HG03575 (cell line): ENCODE data around the gene NKAIN4.

ENCODE experiments used
- ATAC-seq: cut with Tn5 transposase; IDR thresholded peaks from one replicate; pipeline ENCODE4 v1.9.1; 2021; ENCODE audit not compliant: unreplicated experiment, insufficient number of reproducible peaks, low FRiP score; ENCODE audit errors: extremely low read depth

Gene NKAIN4

DNA sequence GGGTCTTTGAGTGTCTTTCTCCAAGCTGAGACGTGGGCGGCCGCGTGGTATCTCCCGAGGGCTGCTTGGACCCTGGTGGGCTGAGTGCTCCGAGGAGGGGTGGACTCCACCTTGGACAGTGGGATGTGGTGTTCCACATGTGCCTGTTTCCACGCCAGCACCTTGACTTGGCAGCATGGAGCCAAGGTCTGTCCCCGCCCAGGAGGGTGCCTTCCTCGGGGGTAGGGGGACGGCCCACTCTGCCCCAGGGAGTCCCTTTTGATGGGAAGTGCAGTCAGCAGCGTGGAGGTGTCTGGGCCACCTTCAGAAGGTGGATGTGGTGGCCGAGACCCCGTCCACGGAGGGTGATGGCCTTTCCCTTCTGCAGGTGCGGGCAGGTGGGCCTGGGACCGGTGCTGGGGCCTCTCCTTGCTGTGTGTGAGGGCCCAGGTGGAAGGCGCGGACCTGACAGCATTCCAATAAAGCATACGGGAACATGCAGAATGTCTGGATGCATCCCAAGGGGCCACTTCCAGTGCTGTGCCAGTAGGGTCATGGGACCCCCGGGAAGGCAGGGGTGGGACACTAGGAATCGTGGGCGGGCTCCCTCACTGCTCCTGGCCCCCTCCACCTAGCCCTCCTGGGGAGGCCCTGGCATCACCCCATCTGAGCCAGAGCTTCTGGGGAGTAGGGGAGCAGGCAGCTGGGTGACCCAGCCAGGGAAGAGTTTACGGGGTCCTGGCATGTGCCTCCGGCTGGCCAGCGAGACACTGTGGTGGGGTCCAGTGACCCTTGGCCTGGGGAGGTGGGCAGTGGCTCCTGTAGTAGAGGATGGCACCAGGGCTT, 35.3 kb upstream of the NKAIN4 start:
- no peak for ATAC-seq

GRCh38 chr20:63288581-63289251, 34.5 kb upstream of the NKAIN4 start:
- no peak for ATAC-seq

DNA sequence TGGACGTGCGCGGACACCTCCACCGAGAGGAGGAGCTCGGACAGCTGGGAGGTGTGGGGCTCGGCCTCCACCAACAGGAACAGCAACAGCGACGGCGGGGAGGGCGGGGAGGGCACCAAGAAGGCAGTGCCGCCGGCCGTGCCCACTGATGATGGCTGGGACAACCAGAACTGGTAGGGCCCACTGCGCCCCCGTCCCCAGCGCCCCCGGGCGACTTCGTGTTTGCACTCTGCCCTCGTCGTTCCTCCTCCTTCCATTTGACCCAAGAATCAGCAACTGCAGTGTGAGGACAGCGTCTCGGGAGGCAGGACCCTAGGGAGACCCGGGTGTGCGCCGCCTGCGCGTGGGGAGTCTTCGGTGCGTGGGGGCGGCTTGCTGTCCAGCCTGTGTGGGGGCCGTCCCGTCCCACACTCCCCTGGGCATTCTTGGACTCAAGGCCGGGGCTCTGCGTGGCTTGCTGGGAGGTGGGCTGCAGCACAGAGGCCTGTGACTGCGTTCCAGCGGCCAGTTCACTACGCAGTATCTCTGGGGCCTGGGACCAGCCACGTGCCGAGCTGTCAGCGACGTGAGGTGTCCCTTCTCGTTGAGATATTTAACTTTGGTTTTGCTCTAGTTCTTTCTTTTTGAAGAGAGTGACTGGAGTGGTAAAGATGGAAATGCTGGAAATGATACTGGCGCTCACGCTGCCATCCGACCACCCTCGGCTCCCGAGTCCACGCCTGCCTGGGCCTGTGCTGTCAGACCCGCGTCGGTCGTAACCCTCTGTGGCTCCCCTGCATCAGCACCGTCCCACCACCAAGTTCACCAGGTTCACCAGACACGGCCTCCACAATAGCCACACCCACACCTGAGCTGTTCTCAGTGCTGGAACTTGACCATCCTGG, 33.7 kb upstream of the NKAIN4 start:
- ATAC-seq: no peak

DNA sequence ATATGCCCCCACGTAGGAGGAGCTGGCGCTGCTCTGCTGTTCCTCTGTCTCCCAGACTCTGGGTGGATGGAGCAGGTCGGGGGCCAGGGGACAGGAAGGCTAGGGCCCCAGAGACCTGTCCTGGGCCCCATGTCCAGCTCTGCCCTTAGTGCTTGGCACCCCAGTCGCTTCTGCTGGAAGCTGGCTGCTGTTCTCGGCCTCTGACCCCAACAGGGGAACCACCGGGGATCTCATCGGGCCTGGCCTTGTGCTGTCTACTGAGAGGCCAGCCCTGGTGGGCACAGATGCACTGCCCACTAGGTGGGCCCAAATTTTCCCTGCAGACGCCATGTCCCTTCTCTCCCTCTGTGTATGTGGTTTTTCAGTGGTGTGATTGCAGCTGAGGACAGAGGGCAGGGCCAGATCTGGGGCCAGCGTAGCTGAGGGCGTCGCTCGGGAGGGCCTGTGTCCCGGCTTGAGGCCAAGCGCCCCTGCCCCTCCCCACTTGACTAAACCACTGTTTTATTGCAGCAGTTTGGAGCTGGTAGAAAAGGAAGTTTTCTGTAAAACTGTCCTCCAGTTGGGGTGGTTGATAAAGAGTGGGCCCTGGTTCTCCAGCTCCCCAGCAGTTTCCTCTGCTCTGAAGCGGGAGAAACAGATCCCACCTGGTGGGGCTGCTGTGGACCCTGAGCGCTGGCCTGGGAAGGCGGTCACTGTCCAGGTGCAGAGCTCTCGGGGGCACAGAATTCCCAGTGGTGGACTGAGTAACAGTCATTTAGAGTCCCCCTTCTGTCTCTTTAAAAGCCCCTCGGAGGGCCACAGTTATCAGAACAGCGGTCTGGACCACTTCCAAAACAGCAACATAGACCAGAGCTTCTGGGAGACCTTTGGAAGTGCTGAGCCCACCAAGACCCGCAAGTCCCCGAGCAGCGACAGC, 32.8 kb upstream of the NKAIN4 start:
- ATAC-seq: no peak

DNA sequence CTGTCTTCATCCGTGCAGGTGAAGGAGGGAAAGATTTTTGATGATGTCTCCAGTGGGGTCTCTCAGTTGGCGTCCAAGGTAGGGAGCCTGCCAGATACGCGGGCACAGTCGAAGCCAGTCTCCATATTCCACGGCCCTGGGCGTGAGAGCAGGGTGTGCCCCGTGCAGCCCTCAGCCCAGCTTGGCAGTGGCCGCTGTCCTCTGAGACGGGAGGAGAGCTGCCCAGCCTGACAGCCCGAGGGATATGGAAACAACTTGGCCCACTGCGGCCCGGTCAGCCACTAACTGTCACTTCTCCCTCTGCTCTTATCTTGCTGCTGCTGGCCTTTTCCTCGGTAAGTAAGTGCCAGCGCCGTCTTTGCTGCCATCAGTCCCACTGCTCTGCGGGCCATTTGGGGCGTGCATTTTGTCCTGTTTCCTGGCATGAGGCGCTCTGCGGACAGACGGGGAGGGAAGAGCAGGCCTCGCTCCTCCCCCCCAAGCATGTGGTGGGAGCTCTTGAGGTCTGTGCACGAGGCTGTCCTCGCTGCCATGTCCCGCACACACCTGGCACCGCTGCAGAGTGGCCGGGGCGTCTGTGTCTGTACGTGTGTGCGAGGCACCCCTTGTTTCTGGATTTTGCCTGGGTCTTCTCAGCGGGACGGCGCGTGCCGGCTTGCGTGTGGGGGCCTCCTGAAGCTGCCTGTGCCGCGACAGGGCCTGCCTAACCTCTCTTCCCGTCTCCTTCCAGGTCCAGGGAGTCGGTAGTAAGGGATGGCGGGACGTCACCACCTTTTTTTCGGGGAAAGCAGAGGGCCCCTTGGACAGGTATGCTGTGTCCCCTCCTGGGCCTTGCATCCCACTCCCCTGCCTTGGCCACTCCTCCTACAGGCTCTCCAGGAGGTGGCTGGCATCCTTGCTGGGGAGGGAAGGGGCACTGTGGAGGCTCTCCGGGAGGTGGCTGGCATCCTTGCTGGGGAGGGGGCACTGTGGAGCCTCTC, 31.7 kb upstream of the NKAIN4 start:
- ATAC-seq: no peak

DNA sequence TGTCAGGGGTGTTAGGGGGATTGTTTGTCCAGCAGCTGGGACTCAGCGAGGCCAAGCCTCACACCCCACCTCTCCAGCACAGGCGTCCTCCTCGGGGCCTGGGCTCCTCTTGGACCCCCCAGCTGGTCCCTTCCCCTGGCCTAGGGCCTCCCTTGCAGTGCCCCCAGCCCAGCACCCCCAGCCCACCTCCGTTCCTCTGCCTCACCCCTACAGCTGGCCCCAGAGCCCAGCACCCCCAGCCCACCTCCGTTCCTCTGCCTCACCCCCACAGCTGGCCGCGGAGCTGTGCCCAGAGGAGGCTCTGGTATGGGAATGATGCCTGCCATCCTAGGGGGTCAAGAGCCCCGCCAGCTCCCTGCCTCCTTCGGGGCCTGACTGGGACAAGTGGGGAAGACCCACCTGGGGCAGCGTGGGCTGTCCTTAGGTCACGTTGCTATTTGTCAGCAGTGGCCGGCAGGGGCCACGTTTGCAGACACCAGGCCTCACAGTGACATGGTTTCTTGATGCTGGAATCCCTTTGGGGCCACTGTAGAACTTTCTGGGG, 30.8 kb upstream of the NKAIN4 start:
- ATAC-seq: no peak

DNA sequence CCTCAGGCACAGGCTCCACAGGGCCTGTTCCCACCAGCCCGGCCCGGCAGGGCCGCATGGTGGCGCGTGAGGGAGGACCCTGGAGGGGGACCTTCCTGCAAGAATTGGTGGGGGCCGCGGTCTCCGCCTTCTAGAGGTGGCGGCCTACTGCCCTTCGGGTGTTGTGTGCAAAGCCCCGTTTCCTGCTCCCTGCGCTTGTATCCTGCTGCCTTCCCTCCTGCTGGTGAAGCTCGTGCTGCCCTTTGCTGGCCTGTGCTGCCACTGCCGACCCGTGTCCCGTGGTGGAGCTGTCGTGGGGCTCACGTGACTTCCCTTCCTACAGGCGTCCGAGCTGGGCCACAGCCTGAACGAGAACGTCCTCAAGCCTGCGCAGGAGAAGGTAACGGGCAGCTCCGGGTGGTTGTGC, 30.3 kb upstream of the NKAIN4 start:
- no peak for ATAC-seq

DNA sequence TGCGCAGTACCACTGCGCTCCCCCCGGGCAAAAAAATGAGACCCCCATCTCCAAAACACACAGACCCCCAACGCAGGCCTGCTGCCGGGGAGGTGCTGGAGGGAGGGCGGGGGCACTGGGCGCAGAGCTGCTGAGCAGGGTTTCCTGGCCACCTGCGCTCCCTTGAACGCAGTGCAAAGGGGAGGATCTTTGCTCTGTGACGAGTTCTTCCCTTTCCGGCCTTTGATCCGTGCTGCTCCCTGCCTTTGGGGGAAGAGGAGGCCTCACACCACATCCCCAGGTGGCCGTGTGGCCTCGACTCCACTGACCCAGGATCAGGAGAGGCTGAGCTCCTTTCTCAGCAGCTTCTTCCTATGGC, 29.8 kb upstream of the NKAIN4 start:
- ATAC-seq: no peak

DNA sequence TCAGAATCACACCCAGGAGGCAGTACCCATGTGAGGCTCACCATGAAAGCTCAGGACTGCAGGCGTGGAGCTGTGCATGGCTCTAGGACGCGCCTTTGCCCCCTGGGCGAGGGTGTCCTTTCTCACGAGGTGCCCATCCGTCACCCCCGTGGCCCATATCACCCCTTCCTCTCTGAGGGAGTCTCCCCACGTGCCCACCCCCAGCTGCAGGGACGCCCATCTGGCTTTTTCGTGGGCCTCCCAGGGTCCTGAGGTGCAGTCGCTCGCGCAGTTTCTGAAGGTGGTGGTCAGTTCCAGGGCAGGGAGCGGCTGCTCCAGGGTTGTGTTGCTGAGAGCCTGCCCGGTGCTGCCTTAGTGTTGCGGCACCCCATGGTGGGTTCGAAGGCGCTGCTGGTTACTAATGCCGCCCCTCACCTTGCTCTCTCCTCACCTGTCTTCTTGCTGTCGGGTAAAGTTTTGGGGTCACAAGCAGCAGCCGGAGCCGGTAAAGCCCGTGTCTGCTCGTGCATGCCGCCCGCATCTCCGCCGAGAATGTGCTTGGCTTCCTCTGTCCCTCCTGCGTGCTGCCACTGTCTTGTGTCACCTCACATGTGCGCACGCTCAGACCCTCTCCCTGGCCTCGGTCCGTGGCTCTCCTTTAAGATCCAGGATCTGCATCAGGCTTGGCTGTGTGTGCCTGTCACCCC, 29.3 kb upstream of the NKAIN4 start:
- no peak for ATAC-seq

DNA sequence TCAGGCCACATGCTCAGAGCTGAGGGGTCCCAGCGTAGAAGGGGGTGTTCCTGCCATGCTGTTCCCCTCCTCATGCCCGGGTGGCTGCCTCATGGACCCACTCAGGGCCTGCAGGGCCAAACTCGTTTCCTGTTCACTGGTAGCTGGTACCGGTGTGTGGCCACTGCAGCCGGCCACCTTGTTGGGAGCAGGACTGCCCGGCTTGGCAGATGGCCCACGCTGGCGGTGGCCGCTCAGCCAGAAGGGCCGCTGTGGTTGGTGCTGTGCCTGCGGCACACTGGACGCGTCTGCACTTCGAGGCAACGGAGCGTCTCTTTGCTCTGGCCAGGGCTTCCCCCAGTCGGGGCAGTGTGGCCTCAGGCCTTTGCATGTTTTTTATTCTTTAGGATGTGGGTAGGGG, 28.7 kb upstream of the NKAIN4 start:
- ATAC-seq: no peak

DNA sequence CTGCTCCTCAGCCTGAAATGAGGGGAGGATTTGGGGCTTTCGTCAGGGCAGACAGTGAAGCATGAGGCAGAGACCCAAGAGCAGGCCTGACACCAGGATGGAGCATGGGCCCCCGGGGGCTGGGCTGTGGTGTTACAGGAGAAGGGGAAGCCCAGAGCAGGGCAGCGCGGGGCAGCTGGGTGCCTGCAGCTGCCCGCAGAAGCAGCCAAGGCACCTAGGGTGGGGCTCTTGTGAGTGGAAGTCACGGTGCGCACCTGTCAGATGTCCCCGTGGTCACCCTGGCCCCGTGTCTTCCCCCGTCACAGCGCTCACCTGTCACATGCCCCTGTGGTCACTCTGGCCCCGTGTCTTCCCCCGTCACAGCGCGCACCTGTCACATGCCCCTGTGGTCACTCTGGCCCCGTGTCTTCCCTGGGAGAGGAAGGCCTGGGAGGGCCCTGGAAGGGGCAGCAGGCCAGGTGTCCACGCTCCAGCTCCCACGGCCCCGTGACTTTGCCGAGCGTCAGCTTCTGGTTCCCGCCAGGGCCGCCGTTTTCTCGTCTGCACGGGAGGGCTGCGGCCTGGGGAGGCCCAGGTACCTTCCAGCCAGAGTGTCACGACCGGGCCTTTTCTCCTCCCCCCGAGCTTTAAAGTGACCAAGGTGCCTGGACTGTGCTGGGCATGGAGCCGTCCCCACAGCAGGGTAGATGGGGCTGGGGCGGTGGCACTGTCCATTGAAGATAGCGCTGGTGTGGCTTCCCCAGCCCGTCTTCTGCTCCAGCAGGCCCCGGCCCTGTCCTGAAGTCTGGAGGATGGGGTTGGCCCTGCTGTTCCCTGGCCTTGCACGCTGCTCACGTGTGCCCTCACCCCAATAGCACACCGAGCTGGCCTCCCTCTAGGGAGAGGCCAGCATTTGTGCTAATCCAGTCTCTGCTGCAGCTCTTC, 27.7 kb upstream of the NKAIN4 start:
- no peak for ATAC-seq

- no peak for ATAC-seq
Measured at GRCh38 chr20:63280929-63281545, 26.8 kb upstream of the NKAIN4 start.

- ATAC-seq: no peak
Measured at GRCh38 chr20:63280371-63280770, 26.1 kb upstream of the NKAIN4 start.

GRCh38 chr20:63279931-63280330, 25.7 kb upstream of the NKAIN4 start:
- no peak for ATAC-seq

DNA sequence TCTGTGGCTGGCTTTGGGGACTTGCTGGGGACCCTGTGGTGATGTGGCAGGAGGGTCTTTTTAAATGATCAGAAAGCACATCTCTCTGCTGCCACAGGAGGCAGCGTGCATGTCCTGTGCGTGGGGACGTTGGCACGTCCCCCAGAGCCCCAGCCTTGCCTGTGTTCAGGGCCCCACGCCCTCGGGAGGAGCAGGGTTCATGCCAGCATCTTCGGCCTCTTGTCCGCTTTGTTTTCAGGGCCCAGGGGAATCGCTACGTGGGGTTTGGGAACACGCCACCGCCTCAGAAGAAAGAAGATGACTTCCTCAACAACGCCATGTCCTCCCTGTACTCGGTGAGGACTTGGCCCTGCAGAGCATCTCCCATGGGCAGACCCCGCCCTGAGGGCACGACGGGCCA, 24.4 kb upstream of the NKAIN4 start:
- no peak for ATAC-seq
